ENCODE data around the gene MFF.

Gene MFF, protein sequence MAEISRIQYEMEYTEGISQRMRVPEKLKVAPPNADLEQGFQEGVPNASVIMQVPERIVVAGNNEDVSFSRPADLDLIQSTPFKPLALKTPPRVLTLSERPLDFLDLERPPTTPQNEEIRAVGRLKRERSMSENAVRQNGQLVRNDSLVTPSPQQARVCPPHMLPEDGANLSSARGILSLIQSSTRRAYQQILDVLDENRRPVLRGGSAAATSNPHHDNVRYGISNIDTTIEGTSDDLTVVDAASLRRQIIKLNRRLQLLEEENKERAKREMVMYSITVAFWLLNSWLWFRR

DNA sequence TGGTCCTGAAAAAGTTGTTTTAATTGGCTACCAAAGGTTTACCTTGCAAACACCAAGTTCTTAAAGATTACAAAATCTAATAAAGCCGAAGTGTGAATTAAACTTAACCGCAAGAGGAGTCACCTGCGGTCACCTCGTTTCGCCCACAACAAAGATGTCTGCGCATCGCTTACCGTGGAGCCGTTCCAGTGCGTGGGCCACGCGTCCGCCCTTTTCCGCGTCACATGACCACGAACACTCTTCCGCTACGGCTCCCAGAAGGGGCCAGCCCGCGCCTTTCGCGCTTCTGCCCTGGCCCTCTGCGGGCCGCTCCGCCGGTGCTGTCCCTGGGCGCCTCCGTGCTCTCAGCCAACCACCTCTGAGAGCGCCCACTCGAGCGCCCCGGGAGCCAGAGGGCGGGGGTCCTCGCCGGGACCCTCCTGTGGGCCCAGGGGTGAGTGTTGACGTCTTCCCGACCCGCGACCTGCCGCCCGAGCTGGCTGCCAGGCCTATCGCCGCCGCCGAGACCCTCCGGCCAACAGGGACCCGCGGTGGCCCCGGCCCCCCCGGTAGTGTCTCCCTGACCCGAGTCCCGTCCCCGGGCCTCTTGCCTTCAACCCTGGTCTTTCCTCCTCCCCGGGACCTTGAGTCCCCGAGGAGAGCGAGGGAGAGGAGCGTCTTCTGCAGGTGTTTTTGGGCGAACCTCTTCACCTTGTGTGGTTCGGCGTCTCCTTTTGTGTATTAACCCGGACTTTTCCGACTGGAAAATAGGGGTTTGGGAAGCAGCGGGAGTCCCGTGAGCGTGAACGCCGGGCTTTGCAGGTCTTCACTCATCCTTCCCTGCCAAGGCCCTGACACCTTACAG is at the start of gene MFF:
TSS of gene MFF (plus strand) at position 257 of the 844 bp plus-strand sequence. CDS start 5,415 bp downstream, outside the sequence.
- DNase-seq (ENCODE audit: low read depth): peak; percentile 89

DNA sequence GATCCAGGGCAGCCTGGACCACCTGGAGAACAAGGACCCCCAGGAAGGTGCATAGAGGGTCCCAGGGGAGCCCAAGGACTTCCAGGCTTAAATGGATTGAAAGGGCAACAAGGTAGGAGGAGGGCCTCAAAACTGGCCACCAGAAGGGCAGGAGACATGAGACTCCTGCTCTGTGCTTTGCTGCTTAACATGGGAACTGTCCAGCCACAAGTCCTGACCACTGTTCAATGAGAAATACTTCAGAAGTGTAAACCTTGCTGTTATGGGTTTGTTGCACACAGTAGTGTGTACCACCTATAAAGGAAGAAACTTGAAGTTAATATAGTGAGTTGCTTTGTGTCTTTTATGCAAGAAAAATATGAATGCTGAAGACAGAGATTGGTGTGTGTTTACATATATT is 44.2 kb upstream of the MFF start:
- no peak for DNase-seq (ENCODE audit: low read depth)

DNA sequence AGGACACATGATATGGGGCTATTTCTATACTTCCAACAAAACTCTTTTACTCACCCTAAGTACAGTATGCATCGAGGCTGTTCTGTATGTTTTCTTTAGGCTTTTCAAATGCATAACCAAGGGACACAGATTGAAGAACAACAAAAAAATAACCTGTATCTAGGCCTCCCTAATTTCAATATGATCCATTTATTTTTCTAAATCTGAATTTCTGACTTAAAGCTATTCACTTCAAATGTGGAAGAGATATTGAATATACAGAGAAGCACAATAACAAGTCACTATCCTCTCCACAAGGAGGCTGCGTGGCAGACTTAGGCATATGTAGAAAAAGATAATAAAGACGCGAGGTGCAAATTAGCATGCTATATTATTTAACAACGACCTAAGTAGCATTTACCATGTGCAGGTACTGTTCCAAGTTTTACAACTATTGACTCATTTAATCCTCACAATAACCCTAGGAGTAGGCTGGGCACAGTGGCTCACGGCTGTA is 39.3 kb upstream of the MFF start:
- DNase-seq (ENCODE audit: low read depth): no peak

DNA sequence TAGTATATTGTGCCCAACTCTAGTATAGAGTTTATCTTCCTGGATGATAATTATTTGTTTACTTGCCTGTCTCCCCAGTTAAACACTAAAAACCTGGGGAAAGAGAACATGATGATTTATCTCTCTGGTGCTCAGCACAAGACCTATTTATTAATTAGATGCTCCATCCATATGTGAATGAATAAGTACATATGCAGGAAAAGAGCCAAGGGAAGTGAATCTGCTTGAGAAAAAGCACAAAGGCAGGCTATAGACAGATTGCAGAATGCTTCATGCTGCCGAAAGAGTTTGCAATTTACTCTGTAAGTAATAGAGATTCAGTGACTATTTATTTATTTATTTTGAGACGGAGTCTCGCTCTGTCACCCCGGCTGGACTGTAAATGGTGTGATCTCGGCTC is 37.3 kb upstream of the MFF start:
- no peak for DNase-seq (ENCODE audit: low read depth)

DNA sequence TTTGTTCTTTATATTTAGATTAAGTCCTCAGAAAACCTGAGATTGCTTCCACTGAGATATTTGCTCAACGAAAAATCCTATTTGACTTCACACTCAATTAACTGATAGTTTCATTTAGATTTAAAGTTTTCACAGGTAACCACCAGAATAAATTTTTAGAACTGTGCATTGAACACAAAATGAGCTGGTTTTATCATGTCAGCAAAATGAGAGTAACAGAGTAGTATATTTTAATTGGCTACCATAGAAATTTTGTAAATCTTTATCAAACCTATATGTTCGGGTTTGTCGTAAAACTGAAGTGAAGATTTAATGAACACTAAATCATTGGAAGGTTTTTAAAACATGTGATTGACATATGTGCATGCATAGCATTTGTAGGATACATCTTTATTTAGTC is 32.7 kb upstream of the MFF start:
- no peak for DNase-seq (ENCODE audit: low read depth)

DNA sequence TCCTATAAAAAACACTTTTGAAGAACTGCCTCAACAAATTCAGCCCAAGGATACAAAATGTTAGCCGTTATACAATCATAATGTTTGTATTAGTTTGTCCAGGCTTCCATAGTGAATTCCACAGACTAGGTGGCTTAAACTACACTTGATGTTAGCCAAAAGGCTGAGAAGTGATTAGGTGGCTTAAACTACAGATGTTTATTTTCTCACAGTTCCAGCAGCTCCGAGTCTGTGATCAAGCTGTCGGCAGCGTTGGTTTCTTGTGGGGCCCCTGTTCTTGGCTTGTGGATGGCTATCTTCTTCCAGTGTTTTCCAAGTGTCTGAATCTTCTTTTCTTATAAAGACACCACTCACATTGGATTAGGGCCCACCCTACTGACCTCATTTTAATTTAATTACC is 31.5 kb upstream of the MFF start:
- DNase-seq (ENCODE audit: low read depth): no peak

DNA sequence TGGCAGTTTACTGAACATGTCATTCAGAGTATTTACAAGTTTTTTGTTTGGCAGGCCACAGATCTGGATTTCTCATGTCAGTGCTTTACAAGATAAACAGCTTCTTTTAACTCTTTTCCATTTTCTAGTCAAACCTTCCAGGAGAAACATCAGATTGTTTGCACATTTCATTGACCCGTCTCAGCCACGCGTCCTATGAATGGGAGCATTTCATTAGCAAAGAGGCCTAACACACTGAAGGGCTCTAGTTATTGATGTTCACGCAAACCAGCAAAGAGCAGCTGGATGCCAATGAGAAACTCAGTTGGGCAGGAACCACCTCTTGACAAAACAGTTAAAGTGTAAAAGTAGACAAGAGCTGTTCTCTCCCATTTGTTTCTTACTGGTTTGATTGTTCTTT is 29.2 kb upstream of the MFF start:
- DNase-seq (ENCODE audit: low read depth): no peak

DNA sequence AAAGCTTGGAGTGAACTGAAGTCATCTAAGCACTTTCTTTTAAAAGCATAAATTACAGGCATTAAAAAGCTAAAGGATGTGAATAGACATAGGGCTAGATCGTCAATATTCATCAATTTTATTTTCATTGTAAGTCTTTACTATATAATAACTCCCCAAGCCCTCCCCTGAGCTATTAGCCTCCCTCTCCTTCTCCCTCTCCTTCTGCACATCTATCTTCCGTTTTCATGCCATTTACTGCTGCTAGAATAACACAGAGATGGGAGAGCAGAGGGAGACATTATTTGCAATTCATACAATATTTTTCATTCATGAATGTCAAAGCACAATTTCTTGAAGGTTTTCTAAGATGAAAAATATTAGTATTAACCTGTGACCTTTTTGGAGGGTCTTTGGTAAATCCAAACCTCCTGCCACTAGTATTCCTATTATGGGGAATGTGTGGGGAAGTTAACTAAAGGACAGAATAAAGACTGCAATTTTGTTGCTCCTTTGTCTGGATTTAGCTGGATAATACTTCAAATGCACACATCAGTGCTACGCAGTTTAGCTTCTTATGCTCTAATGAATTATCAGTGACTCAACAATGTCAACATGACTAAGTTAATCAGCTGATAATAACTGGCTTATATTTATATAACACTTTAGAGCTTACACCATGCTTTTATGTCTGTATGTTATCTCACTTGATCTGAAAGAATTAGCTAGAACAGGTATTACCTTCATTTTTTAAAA is 28.2 kb upstream of the MFF start:
- no peak for DNase-seq (ENCODE audit: low read depth)

DNA sequence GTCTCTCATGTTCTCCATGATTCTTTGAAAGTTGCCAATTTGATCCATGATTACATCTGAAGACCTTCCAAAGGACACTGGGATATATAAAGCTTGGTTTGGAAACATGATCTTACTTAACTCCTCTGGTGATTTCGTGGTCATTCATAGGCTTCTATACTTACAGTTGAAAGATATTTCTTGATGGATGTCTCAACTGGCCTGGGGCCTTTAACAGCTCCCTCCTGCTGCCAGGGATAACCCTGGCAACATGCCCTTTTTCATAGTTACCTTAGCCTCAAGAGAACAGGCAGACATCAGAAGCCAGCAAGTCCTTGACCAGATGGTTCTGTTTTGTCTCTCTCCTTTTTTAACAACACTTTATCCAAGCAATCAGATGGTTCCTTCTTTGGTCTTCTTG is 23.5 kb upstream of the MFF start:
- DNase-seq (ENCODE audit: low read depth): no peak

DNA sequence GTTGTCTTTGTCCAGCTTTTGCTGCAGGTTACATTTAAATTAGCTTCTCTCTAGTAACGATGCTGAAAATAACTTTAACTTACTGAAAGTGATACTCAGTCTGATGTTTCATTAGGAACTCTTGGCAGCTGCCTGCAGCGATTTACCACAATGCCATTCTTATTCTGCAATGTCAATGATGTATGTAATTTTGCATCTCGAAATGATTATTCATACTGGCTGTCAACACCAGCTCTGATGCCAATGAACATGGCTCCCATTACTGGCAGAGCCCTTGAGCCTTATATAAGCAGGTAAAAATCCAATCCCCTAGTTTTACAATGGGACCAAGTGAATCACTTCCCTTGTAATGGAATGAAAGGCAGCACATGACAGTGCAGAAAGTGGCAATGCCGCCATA is 16.3 kb upstream of the MFF start:
- DNase-seq (ENCODE audit: low read depth): no peak

DNA sequence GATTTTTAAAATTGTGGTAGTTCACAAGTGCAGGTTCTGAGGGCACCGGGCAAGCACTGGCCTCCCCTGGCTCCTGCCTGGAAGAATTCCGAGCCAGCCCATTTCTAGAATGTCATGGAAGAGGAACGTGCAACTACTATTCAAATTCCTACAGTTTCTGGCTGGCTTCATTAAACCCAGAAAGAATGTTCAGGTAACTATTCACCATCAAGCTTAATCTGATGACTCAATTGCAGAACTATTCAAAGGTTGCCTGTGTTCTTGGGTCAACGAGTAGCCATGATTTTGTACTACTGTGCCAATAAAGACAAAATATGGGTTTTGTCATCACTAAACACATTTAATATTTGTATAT is 14.3 kb upstream of the MFF start:
- no peak for DNase-seq (ENCODE audit: low read depth)

DNA sequence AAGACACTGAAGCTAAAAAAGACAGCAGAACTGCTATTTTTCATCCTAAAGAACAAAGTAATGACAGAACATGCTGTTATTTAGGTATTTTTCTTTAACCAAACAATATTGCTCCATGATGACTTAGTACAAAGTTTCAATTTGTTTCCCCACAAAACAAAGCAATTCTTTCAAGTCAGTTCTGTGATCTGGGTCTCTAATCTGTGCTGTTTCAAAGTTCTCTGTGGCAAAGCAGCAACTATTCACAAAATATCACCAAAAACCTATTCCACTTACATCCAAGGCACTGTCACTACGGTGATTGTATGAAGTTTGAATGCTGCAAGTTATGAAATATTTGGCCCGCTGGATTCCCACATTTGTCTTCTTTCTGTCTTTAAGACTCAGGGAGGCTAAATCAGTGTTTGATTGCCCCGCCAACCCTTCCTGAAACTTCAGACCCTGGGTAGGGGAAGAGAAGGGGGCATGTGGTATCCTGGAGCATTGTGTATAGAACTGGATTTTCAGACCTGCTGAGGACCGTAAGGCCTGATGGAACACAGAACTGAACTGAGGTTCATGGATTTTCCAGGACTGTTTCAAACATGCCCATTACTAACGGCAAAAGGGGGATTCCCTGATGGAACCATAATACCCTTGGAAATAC is 13.1 kb upstream of the MFF start:
- no peak for DNase-seq (ENCODE audit: low read depth)

DNA sequence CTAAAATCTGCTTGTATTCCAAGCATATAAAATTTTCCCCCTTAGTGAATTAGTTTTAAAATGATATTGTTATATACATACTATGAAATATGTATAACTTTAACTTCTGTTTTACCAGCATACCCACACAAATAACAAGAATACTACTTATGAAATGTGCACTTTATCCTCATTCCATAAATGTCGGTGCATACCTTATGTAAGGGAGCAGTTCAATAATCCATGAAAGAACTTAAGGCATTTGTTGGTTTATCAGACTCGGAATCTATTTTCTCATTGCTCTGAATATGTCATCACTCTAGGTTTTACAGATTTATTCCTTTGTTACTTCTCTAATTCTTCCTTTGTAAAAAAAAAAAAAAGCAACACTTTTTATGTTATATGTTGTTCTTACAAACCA is 12.5 kb upstream of the MFF start:
- DNase-seq (ENCODE audit: low read depth): no peak

DNA sequence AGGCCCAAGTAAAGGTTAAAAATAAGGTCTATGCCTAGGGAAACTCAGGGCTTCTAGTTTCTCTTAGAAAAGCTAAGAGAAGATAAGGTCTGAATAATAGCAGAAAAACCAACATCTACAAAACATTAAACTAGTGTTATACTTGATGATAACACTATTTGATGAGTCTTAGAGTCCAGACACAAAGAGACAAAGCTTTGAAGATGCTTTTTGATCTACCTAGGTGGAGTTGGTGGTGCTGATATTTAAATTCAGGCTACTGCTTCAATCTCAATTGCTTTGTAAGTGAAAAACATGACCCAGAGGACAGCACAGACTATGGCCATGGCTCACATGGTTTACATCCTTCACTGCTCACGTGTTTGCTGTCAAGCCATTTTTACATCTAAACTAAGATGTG is 11.7 kb upstream of the MFF start:
- no peak for DNase-seq (ENCODE audit: low read depth)

DNA sequence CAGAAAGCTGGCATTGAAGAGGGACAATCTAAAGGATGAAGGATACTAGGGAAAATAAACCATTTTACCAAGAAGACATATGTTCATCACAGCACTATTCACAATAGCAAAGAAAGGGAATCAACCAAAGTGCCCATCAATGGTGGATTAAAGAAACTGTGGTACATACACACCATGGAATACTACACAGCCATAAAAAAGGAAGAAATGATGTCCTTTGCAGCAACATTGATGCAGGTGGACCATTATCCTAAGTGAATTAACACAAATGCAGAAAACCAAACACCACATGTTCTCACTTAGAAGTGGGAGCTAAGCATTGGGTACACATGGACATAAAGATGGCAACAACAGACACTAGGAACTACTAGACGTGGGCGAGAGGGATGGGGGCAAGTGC is 7.2 kb upstream of the MFF start:
- no peak for DNase-seq (ENCODE audit: low read depth)

DNA sequence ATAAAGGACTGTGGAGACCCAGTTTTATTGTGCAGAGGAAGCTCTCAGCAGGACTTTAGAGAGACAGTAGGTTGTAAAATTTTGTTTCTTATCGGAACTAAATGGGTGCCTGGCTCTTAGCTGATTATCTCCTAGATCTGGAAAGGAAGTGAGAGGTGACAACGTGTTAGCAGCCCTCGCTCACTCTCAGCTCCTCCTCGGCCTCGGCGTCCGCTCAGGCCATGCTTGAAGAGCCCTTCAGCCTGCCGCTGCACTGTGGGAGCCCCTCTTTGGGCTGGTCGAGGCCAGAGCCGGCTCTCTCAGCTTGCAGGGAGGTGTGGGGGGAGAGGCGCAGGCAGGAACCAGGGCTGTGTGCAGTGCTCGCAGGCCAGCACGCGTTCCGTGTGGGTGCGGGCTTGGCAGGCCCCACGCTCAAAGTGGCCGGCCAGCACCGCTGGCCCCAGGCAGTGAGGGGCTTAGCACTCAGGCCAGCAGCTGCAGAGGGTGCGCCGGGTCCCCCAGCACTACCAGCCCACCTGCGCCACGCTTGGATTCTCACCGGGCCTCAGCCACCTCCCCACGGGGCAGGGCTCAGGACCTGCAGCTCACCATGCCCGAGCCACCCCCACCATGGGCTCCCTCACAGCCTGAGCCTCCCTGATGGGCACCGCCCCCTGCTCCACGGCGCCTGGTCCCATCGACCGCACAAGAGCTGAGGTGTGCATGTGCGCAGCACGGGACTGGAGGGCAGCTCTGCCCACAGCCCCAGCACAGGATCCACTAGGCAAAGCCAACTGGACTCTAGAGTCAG is 4.6 kb upstream of the MFF start:
- DNase-seq (ENCODE audit: low read depth): no peak

DNA sequence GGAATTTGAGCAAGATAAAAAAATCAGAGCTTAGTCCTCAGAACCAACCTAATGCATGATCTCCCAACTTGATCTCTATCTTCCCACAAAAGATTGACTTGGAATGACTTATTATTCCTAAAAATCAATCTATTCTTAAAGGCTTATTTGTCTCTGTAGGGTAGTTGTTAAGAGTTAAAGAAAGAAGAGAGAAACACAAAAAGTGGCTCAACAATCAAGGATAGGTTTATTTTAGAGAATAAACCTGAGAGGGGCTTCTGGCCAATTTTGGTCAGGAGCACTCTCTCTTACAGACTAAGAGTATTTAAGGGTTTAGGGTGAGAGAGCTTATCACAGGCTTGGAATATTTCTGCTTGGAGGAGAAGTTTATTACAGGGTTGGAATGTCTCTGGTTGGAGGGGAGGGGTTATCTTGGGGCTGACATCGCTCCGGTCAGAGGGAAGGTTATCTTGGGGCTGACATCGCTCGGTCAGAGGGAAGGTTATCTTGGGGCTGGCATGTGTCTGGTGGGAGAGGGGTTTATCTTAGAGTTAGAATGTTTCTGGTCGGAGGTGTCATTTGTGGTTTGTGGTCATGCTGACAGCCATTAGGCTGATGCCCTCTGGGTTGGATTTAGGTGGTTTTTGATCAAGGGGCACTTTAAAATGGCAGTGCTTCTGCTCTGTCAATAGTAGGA is 2.4 kb upstream of the MFF start:
- DNase-seq (ENCODE audit: low read depth): no peak

DNA sequence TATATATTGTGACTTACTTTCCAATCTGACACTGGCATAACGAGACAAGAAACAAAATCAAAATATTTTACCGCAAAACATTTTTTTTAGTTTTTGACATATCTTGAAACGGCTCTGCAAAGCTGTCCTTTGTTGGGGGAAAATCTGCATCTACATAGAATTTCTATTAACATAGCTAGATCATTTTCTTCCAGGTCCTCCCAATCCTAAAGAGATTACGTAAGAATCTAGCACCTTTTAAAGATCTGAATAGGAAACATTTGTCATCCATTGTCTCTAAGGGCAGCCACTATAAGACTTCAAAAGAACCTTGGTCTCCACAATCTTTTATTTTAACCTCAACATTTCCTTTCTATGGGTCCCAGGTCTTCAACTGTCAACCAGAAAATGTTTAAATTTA is 1.2 kb upstream of the MFF start:
- no peak for DNase-seq (ENCODE audit: low read depth)

DNA sequence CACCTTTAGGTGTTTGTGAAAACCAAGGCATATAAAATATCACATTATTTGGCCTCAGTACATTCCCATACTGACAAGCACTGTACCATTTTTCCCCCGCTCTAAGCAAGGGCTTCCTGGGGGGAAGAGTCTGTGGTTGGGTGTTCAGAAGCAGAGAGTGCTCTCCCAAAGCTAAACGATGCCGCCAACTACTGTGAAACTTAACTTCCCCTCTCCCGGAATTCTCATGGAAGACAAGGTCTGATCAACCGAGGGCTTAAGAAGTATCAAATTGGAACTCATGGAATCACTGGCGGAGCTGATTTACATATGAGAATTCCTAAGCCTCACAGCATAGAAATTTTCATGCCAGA is 433 bp upstream of the MFF start:
- no peak for DNase-seq (ENCODE audit: low read depth)

DNA sequence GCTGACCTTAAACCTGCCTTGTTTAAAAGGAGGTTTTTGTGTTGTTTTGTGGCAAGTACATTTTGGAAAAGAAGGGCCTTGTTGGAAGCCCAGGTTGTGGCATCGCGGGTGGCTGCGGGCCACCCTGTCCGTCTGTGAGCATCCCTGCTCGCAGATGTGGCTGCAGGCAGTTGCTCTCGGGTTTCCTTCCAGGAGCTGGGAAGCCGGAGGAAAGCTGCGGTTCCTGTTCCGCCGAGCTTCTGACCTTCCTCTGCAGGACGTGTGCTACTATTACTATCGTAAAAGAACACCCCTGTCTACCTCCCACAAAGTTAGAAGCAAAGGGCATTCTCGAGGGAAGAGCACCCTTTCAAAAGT is 766 bp downstream of the MFF start:
- DNase-seq (ENCODE audit: low read depth): no peak

DNA sequence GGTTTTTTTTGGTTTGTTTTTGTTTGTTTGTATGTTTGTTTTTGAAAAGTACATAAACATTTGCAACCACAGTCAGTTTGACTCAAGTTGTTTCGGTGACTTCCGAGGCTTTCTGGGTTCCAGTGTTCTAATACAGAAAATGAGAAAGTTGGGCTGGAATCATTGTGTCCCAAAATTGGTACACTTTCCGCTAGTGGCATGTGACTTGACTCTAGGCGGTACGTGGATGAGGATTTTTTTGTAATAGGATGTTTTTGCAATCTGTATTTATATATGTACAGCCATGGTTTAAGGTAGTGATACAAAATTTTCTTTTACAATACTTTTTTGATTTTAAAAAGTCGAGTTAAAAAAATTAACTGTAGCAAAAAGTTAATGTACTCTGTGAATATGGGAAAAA is 1.7 kb downstream of the MFF start:
- DNase-seq (ENCODE audit: low read depth): no peak

All from activated gamma-delta T cell treated with anti-CD3 and anti-CD28 coated beads, Interleukin-2, amount 50 U/mL, for 16 hours (primary cell).